A673 (cell line): ENCODE measurements around the gene ZCCHC24.

ENCODE experiments used
- EZH2 ChIP-seq: fragments of 200-600 bp; sonication (generic); IDR thresholded peaks from 2 replicates; pipeline ENCODE4 v1.6.1; 2017; ENCODE audit warnings: borderline replicate concordance, low read depth, mild to moderate bottlenecking, mixed read lengths, antibody characterized with exemption, low read length; ENCODE audit not compliant: poor library complexity, severe bottlenecking
- TF ChIP-seq, protein P1 (sequence below): fragments of 300-800, 200-600 bp; sonication (generic); conservative IDR thresholded peaks from 2 replicates; pipeline ENCODE4 v1.5.1; 2017; ENCODE audit warnings: low read depth, mild to moderate bottlenecking, antibody characterized with exemption, low read length, moderate library complexity, mixed read lengths

DNA sequence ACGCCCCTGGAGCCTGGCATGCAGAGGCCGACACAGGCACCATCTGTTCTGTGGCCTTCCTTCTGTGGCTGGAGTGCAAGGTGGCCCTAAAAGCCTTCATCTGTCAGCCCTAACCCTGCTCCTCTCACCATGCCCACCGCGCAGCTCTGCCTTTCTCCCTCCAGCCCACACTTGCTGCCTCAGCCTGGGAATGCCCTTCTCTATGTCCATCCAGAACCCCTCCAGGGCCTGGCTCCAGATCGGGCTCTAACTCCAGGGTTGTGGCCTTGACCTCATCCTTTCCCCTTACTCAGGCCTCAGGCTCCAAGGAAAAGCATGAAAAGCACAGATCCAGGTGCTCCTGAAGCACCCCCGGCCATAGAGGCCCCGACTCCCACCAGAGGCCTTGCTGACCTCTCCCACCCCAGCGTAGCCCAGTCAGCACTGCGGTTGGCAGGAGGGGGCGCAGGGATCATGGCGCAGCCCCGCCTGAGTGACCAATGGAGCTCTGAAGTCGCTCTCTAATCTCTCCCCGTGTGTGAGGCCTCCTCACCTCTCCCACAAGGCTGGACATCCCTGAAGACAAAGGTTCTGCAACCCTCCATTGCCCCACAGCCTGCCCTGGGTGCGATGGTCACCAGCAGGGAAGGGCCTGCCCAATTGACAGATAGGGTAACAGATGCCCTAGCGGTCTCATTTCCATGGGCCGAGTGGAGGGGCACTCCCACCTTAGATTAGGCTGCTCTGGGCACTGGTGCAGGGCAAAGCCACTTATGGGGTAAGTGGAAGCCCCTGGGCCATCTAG is 9.2 kb downstream of the ZCCHC24 start:
- TF ChIP-seq EZH2, result no peak
- TF ChIP-seq, protein P1, sequence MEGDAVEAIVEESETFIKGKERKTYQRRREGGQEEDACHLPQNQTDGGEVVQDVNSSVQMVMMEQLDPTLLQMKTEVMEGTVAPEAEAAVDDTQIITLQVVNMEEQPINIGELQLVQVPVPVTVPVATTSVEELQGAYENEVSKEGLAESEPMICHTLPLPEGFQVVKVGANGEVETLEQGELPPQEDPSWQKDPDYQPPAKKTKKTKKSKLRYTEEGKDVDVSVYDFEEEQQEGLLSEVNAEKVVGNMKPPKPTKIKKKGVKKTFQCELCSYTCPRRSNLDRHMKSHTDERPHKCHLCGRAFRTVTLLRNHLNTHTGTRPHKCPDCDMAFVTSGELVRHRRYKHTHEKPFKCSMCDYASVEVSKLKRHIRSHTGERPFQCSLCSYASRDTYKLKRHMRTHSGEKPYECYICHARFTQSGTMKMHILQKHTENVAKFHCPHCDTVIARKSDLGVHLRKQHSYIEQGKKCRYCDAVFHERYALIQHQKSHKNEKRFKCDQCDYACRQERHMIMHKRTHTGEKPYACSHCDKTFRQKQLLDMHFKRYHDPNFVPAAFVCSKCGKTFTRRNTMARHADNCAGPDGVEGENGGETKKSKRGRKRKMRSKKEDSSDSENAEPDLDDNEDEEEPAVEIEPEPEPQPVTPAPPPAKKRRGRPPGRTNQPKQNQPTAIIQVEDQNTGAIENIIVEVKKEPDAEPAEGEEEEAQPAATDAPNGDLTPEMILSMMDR, result no peak
